GM21717 (cell line): Measurements from ENCODE around the gene RASL10A.
A peak's percentile ranks its signal among the peaks of the same experiment; 100 is the strongest.

Experiments
- ATAC-seq: cut with Tn5 transposase; IDR thresholded peaks from one replicate; pipeline ENCODE4 v1.9.1; 2021; ENCODE audit warnings: mild to moderate bottlenecking, moderate library complexity; ENCODE audit not compliant: unreplicated experiment

RASL10A gene

DNA sequence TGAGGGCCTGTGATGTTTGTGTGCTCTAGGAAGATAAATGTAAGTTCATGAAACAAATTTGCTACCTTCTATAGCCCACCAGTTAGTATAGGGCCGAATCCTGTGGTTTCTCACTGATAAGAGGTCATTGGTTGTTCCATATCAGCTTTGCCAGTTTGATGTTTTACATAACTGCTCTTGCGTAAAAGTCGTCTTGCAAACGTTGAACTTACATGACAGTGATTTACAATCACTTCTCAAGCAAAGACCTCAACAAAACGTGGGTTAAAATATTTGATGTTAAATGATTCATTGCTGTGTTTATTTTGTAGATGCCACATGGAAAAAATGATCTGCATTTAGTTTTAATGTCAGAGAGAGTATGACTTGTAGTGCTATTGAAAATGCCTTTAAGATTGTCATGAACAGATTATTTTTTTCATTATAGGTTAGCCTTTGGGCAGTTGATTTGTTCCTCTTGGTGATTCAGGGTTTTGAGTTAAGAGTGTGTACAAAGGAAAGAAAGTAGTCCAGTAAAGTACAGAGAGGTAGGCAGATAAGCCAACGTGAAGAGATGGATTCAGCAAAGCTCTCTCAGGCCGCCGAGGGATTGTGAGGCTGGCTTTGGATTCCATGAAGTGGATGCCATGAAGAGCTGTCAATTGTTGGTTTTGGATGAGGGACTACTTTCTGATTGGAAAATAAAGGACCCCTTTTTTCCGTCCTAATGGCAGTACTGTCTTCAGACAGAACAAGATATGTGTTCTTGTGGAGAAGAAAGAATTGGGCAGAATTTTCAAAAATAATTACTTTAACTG, 44.8 kb downstream of the RASL10A start:
- no peak for ATAC-seq

DNA sequence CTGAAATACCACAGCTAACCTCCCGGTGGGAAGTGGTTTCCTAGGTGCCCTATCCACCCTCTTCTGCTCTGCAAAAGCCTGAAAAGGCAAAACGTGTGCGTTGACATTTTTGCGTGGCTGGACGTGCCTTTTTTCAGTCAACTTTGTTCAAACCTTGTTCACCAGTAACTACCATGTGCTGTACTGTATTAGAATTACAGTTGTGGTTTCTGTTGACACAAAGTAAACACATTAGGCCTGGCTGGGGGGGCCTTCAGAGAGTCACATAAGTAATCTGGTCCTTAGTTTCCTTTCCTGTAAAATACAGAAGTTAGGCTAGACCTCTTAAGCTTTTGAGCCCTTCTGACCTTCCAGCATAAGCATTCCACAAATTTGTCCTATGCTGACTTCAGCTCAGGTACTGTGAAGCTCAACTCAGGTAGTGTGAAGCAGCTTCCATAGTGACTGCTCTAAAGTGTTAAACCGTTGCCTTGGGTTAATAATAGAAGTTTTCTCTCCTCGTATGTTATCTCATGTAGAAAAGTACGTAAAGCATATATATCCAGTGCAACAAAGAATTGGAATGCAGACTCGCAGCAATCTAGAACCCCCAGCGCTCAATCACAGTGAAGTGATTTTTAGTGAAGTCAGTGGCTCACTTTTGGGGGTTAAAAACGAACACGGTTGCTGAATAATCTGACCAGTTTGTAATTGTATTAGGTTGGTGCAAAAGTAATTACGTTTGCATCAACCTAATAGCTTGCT, 45.6 kb downstream of the RASL10A start:
- ATAC-seq, result no peak

DNA sequence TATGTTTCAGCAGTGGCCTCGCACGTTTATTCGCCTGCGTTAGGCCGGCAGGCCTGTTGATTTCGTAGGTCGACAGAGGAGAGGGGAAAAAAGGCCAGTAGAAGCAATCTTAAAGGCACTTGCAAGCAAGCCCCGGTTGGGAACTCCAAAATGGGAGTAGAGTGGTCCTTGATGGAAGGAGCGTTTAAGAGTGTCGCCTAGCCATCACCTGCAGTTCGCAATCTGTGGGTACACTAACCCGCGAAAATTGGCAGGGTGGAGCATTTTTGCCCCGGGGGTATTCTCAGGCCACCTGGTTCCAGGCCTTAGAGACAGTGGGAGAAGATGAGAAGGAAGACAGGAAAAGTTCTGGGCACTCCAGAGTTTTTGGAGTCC, 46.3 kb downstream of the RASL10A start:
- ATAC-seq, result no peak

DNA sequence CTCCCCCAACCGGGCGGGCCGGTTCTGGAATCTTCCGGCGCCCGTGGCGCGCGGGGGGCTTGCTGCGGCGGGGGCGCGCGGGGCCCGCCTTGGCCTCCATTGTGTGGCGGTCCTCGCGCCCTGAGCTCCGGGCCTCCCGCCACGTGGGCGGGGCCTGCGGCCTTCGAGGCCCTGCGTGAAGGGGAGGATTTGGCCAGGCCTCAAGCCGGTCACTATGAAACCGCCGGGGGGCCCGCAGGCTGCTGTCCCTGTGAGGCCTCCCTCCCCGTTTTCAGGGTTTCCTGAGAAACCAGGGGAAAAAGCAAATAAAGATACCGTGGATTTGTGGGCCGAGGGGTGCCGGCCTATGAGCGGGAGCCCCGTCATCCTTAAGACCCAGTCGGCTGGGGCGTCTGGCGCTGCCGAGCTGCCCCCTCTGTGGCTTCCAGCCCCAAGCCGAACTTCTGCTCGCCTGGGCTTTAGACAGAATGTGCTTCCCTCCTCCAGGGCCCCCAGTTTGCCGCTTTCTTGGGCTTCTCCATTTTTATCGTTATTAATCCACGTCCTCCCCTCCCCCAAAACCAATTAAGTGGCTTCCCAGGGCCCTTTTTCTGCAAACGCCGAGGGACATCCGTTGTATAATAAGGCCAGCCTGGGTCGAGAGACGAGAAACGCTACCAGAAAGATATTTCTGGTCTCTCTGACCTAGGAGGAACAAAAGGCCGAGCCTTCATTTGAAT, 46.8 kb downstream of the RASL10A start:
- ATAC-seq, result peak; percentile 18

DNA sequence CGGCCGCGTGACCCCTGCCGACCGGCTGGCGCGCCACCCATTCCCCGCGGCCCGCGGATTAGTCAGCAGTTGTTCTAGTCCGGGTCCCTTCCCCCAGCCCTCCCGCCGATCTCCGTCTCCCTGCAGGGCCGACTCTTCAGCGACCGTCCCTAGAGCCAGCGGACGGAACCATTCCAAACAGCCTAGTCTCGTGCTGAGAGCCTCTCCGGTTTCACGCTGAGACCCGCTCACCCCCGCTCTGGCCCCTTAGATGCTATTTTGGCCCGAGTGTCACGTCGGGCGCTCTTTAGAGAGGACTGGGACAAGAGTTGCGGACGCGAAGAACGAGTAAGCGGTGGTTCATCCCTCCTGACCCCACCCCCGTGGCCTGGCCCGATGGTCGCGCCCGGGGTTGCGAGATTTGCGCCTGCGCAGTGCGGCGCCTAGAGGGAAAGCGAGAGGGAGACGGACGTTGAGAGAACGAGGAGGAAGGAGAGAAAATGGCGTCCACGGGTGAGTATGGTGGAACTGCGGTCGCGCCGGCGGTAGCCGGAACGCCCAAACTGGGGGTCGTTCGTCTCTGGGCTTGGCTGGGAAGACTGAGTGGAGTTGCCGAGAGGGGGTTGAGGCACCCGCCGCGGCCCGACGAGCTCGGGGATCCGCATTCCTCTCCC, 47.5 kb downstream of the RASL10A start, which contains the start of the genes EWSR1 and RHBDD3:
TSS of gene EWSR1 (plus strand) at position 411 of the 653 bp plus-strand sequence. CDS start at position 480, 69 bp downstream.
TSS of gene RHBDD3 (minus strand) at position 124 of the 653 bp plus-strand sequence. CDS start 2,355 bp downstream, outside the sequence.
- ATAC-seq, result peak; percentile 68

DNA sequence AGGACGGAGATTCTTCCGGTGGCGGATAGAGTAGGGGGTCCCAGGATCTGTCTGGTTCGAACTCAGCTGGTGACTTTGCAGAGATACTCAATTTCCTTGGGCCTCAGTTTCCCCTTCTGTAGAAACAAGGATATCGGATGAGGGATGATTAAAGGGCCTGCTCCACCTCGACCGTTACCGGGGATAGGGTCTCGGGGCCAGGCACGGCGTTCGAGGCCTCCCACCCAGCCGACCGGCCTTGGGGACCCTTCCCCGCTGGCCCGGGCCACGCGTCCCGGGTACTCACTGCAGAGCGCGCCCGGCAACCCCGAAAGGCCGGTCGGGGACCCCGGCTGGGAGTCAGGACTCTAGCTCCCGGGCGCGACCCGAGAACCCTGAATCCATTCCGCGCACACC, 48.0 kb downstream of the RASL10A start:
- ATAC-seq, result no peak

DNA sequence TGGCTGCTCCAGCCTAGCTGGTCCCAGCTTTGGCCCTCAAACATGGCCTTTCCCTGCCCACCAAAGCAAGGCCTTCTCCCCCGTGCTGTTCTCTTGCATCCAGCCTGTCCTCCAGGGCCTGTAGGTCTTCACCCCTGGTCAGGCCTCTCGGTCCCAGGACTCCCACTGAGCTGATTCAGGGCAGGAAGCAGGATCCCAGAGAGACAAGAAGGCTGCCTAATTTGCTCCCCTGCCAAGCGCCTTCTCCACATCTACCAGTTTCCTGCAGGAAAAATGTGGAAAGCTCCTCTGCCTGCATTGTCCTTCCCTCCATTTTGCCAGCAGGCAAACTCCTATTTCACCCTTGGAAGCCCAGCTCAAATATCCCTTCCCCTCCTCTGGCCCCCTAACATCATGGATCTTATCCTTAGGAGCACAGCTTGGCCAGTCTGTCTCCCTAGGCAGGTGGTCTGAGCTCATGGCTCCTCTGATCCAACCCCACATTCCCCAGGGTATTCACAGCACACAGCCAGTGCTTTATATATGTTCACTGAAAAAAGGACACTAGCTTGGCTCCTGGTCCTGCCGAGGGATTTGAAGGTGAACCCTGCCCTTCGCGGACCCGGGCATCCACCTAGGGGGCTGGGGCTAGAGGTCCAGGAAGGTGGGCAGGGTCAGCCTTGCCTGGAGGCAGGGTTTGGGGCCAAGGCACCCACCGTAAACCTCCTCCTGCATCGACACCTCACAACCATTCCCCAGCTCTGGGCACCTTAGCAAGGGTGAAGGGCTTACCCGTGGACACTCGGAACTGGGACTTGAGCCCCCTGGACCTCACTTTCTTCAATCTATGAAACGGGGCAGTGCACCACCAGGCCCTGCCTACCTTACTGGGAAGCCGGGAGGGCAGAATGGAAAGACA, 48.7 kb downstream of the RASL10A start:
- ATAC-seq, result no peak

DNA sequence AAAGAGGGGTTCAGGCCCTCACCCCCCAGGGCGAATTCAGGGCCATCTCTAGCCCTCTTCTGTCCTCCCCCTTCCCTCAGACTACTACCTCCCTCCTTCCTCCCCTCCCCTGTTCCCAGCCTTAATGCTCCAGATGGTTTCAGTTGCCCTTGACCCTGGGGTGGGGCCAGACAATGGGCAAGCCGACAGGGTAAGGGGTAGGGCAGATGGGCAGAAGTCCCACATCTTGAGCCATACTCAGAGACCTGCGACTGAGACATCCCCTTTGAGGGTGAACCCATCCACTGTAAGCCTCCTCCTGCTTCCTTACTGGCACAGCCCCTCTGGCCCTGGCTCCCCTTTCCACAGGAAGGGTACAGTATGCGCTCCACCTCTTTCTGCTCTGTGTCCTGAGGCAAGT, 49.6 kb downstream of the RASL10A start:
- no peak for ATAC-seq

DNA sequence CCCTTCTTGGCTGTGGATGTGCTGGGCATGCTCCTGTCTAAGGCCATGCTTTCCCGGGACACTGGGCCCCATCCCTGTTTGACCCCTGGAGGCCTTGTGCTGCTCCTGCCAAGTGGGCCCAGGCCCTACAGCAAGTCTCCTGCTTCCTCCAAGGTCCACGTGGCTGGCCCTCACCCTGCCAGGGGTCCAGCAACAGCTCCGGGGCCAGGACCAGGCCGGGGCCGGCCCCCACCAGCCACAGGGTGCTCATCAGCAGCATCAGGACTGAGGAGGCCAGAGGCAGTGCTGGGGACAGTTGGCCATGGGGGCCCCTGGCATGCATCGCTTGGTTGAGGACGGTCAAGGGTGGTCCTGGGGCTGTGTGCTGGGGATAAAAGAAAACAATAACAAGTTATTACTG, 50.2 kb downstream of the RASL10A start:
- no peak for ATAC-seq

DNA sequence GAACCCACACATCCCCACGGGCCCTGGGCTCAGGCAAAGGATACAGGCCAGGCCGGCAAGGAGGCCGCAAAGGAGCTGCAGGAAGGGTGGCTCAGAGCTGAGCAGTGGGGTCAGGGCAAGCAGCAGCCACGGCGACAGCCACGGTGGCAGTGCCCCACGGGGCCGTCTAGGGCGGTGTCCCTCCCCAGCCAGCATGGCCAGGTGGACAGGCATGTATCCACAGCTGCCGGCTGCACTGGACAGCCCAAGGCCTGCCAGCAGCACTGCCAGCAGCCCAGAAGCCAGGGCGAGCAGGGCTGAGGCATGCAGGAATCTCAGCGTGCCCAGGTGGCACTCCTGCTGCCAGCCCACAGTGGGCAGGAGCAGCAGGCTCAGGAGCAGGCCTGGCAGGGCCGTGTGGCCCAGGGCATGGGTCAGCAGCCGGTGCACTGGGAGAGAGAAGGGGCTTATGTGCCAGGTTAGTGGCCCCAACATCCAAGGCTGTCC, 51.7 kb downstream of the RASL10A start:
- no peak for ATAC-seq
